GM18907 (cell line): ENCODE data around the gene ADGRL4.
"Not testable (repeated sequence)": the region's sequence is repeated elsewhere in the genome, so short reads cannot be mapped to it uniquely, and the experiment has no call there.

Experiments used
- ATAC-seq: cut with Tn5 transposase; IDR thresholded peaks from one replicate; pipeline ENCODE4 v1.9.1; 2021; ENCODE audit warnings: mild to moderate bottlenecking, moderate library complexity; ENCODE audit not compliant: unreplicated experiment

Gene ADGRL4

DNA sequence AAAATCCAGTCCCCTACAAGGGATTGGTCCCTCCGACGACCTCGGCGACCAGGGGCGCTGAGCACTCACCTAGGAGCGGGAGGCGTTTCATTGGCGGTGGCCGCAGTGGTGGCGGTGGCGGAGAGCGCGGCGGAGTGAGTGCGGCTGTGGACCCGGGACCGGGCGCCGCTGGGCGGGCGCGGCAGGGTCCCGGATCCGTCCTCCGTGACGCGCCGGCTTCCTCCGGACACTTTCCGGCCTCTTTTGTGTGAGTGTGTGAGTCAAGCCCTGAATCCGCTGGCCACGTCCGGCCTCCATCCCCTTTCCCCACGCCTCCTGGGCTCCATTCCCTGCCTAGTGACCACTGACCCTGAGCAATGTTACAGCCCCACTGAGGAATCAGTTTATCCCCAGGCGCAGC lies at the start of gene ADGRL4:
Gene ADGRL4 (minus strand): TSS at position 167 of the 400 bp plus-strand sequence. CDS start 76 bp downstream, at position 91.
- ATAC-seq, result no peak

DNA sequence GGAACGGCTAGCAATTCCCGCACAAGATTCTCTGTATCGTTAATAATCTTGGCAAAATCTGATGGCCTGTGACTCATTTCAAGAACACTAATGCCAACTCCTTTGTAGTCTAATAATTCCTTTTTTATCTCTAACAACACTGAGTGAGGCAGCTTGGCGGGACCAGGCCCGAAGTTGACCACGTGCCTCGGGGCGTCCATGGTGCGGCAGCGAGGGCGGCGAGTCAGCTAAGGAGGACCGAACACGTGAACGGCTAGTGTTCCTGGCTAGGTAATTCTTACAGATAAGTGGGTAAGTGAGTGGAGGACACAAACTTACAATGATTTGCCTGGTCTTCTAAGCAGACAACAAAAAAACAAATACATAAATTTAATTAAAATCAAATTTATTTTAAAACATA lies 49.3 kb upstream of the ADGRL4 start:
- ATAC-seq, result no peak

GRCh38 chr1:79052829-79053449 lies 46.4 kb upstream of the ADGRL4 start:
- peak; percentile 99 for ATAC-seq

DNA sequence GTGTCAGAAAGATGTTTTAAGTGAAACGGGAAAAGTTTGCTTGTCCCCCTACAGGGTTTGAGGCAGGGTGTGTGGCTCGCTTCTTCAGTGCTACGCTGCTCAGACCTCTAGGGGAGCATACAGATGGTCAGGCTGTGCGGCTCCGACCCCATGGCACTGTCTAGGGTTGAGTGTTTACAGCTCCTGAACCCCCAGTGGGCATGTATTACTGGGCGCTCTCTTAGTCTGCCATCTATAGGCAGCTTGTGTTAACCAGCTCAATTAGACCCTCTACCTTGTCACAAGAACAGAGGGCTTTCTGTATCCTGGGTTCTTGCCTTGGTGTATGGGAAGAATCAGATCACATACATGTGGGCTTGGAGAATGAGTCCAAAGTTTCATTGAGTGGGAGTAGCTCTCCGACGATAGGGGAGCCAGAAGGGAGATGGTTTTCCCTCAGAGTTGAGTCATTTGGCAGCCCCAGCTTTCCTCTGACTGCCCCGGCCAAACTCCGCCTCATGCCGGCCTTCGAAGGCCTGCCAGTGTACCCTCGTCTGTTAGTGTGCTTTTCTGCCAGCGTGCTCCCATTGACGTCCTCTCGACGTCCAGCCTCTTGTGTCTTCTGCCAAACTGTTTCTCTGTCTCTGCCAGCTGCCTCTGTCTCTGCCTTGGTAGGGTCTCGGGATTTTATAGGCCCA lies 38.6 kb upstream of the ADGRL4 start:
- ATAC-seq, result no peak

DNA sequence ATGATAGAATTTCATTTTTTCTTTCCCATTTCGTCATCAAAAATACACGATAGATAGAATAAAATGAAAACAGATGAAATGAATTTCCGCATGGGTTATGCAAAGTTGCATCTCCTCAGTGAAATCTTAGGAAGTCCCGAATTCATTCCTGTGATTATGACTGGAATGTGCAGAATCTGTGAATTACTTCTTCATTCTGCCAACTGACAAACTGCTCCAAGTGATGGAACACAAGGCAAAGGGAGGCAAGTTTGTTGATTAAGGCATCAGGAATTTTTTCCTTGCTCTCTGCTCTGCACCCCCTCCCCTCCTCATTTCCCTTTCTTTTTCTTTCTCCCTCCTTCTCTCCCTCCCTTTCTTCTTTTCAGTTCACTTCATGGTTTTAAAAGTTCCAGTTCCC lies 37.0 kb upstream of the ADGRL4 start:
- ATAC-seq, result no peak

- ATAC-seq, result peak; percentile 1
These were observed 36.0 kb upstream of the ADGRL4 start for GRCh38 chr1:79042539-79042938.

DNA sequence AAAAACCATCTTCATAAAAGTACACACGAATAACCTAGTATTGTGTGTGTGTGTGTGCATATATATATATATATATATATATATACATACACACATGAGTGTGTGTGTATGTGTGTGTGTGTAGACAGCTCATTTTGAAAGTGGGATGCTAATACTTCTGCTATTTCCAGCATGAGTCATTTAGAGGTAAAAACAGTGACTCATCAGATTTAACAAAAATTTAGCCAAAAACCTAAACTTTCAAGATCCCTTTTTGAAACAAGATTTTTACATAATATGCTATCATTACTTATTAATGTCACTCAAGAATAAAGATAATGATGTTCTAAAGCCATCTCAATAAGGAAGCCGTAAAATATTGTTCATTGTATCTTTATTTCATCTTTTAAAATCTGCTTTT lies 35.6 kb upstream of the ADGRL4 start:
- peak; percentile 74 for ATAC-seq

DNA sequence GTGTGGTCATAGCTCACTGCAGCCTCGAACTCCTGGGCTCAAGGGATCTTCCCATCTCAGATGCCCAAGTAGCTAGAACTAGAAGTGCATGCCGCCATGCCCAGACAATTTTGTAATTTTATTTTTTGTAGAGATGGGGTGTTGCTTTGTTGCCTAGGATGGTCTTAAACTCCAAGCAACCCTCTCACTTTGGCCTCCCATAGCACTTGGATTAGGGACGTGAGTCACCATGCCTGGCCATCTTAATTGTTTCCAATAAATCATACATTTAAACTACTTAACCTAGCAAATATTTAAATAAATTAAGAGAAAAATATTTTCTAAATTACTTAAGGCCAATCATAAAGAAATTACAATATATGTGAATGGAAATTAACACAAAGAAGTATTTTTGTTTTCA lies 35.1 kb upstream of the ADGRL4 start:
- ATAC-seq, result no peak

DNA sequence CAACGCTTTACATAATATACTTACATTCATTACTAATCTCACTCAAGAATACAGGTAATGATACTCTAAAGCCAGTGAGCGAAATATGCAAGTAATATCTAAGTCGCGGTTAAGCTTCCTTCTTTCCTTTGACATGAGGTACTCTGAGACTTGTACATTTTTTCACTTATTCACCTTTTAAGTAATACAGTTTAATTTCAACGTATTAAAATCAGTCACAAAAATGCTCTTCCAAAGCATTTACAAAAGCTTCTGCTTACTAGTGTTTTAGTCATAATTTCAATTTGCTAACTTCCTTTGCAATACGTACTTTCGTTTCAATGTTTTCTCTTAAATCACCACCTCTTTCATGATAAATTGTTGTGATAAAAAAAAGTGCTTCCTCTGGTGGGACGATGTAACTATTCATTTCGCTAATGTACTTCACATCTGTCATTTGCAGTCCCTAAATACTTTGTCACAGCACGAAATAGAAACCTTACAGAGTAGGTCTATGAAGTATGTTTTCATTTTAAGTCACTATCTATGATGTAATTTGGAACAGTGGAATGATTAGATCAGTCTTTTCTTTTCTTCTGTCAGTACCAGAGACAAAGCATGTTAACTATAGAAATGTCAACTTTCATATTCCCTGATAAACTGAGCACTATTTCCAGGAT lies 34.0 kb upstream of the ADGRL4 start:
- ATAC-seq, result peak; percentile 90

DNA sequence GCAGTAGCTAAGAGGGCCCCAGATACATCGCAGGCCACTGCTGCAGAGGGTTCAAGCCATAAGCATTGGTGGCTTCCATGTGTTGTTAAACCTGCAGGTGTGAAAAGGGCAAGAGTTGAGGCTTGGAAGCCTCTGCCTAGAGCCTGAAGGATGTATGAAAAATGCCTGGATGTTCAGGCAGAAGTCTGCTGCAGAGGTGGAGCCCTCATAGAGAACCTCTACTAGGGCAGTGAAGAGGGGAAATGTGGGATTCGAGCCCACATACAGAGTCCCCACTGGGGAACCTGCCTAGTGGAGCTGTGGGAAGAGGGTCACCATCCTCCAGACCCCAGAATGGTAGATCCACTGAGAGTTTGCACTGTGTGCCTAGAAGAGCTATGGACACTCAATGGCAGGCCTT lies 30.6 kb upstream of the ADGRL4 start:
- ATAC-seq, result no peak

DNA sequence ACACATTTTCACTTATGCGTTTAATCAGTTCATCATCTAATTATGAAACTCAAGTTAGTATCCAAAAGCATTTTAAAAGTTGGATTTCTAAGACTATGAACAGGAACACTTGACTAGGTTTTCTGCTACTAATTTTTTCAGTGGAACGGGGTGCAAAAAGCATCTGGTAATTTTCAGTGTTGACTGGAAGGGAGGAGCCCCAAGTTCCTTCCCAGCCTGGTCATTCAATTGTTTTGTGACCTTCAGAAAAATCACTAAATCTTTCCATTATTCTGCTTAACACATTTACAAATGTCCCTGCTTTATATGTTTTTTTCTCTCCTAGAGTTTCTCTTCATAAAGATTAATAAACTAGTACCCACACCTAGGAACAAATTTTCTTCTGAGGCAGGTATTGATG lies 6.0 kb upstream of the ADGRL4 start:
- no peak for ATAC-seq

DNA sequence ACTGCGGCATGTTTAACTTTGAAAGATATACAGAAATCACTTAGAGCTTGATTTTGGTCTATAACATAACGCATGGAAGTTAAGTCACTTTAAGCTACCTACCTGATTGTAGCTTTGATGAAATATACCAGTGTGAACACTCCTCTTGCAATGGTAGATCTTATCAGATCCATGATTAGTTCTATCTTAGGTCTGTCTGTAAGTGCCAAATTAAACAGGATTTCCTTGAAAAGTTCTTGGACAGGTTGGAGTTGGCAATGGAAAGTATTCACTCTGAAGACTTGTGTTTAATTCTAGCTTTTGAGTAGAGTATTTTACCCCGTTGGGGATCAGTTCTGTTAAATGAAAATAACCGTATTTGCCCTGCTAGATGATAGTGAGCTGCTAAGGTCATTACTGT lies 4.1 kb upstream of the ADGRL4 start:
- no peak for ATAC-seq

GRCh38 chr1:79005945-79006344 lies 585 bp downstream of the ADGRL4 start:
- ATAC-seq, result no peak

DNA sequence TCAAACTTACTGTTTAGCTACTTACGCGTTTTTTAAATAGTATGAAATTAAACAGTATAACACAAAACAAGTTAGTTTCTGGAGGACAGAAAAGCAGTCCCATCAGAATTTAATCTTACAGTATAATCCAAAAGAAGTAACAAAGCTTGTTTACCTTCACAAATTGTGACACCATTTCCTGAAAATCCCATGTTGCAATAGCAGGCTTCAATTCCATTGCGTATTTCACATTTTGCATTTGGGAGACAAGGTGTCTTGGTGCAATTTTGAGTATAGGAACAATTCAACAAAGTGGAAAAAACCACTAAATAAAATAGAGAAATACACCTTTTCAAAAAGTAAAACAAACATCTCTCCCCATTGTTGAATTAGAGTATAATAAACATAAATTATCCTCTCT lies 1.6 kb downstream of the ADGRL4 start:
- ATAC-seq, result no peak

- ATAC-seq, result no peak
These were observed 9.7 kb downstream of the ADGRL4 start for GRCh38 chr1:78996791-78997190.

DNA sequence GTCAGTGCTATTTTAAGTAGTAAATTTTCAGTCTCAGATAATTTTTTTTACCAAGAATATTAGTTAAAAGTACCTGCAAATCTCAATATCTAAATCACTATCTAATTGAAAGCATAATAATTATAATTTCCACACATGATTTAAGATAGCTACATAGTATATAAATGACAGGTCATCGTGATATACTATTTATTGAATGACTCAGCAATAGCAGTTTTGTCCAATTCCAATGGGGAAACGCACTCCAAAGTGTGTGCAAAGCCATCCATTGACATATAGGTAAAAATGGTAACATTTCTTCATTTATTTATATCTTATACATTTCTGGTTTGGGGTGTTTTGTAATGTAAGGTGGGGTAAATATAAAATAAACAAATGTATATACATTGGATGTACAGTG lies 19.5 kb downstream of the ADGRL4 start:
- ATAC-seq, result no peak

DNA sequence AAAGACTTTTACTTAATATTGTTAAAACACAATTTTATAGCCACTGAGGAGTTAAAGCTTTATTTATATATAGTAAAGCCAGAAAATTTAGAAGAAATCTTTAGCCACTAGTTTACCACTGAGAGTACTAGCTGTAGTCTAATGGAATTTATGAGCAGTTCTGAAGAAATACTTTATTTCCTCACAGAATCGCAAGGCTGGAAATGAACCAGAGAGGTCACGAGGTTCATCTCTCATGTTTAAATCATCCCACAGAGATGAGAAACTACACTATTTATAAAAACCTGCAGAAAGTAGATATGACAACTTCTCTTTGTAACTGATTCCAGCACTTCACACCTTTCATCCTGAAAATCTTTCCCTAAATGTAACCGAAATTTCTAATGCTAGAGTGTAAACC lies 26.0 kb downstream of the ADGRL4 start:
- ATAC-seq, result no peak

DNA sequence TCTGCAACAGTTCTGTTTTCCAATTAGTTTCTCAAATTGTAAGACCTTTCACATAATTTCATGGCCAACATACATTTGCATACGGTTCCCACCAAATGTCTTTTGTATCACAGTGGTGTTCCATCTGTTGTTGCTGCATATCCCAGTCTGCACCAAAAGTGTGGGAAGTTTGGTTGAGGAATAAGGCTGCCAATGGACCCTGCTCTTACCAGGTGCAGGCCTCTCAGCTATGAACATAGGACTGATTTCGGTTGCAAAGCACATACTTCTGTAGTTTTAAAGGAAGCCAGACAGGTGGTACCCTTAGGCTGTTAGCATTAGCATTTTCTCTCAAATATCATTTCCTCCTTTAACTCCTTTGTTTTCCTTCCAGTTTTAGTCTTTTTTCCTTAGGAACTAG lies 33.8 kb downstream of the ADGRL4 start:
- no peak for ATAC-seq

DNA sequence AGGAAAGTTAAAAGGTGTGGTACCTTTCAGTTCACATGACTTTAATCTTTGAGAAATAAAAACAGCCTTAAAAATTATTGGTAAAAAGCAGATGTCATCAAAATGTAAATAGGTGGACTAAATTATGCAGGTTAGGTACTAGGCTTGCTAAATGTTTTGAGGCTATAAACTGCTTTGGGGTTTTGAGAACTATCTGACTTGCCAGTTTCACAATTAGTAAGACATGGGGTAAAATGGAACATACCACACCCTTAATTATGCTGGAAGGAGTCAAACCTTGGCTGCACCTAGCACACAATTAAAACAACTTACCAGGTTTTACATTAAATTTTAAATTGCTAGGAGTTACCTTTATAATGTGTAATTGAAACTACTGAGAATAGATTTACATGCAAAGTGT lies 39.4 kb downstream of the ADGRL4 start:
- ATAC-seq, result not testable (repeated sequence)

DNA sequence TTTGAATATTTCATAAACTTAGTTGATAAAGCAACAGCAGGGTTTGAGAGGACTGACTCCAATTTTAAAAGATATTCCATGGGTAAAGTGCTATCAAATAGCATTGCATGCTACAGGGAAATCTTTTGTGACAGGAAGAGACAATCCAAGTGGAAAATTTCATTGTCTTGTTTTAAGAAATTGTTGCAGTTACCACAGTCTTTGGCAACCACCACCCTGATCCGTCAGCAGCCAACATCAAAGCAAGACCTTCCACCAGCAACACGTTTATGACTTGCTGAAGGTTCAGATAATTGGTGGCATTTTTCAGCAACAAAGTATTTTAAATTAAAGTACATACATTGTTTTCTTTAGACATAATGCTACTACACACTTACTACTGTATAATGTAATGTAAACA lies 47.8 kb downstream of the ADGRL4 start:
- no peak for ATAC-seq

DNA sequence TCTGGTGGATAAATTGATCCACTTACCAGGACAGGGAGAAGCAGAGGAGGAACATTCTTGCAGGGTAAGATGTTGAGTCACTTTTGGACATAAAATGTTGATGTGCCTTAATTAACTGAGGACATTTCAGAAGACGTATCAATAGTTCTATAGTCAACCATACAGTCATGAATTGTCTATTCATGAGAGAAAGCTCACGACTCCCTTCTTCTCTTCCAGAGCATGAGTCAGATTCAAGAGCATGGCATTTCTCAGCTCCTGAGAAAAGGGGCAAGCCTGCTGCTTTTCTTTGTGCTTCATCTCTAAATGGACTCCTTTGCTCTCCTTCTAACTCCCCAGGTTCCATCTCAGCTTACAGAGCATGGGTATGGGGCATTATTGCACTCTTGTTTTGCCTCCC lies 55.7 kb downstream of the ADGRL4 start:
- no peak for ATAC-seq

- ATAC-seq, result no peak
These were observed 57.3 kb downstream of the ADGRL4 start for GRCh38 chr1:78949227-78949626.
